Psoas muscle (tissue), 8 donors: ENCODE measurements around the gene SRSF5. TPM values are rescaled to one million over a fixed set of nuclear protein-coding genes. Genes with fewer than 3 reads are reported as not detected.
"Not testable (repeated sequence)": the region's sequence is repeated elsewhere in the genome, so short reads cannot be mapped to it uniquely, and the experiment has no call there.

Experiments
- ATAC-seq, 4 donors: fragments of 200-7000 bp; cut with Tn5 transposase; one replicate each; pipeline ENCODE4 v1.9.1; 2020; ENCODE audit warnings: moderate library complexity in 3 of 4, mild to moderate bottlenecking in 2 of 4
- DNase-seq, 2 donors: peaks; one replicate each; pipeline ENCODE4 v3.0.0-alpha.2; 2020
- H3K27ac ChIP-seq: fragments of 200-600 bp; one replicate; pipeline ENCODE4 v1.8.0; 2022
- H3K27me3 ChIP-seq, 3 donors: fragments of 200-600 bp in 1 of 3; one replicate each; pipeline versions ENCODE4 v1.6.1 to v1.8.0; 2013 to 2022; ENCODE audit warnings: low read length in 2 of 3, mild to moderate bottlenecking in 2 of 3, moderate library complexity in 1 of 3; ENCODE audit not compliant: insufficient read depth in 3 of 3
- H3K36me3 ChIP-seq, 2 donors: fragments of 200-600 bp in 1 of 2; one replicate each; pipeline versions ENCODE4 v1.6.1 to v1.8.0; 2013 to 2022; ENCODE audit warnings: low read depth in 1 of 2, mild to moderate bottlenecking in 1 of 2, moderate library complexity in 1 of 2; ENCODE audit not compliant: insufficient read depth in 1 of 2
- H3K4me1 ChIP-seq: fragments of 200-600 bp; one replicate; pipeline ENCODE4 v1.8.0; 2022
- H3K4me3 ChIP-seq: fragments of 200-600 bp; one replicate; pipeline ENCODE4 v1.8.0; 2022; ENCODE audit warnings: mild to moderate bottlenecking
- H3K9me3 ChIP-seq: fragments of 200-600 bp; one replicate; pipeline ENCODE4 v1.8.0; 2022
- CTCF ChIP-seq: fragments of 200-600 bp; IDR thresholded peaks from one replicate; pipeline ENCODE4 v1.8.0; 2022; ENCODE audit warnings: antibody characterized with exemption
- WGBS, 3 donors: extraction: QIAGEN DNeasy Blood & Tissue Kit; methylation state at CpG; one replicate each; pipeline versions ENCODE4 v1.1.6 to v1.1.7; 2013; 5-methylcytosine and 5-hydroxymethylcytosine counted together
- intact Hi-C, 2 donors: fragments of 100-400 bp; cut with DNase I; formaldehyde crosslinking; loops; one replicate each; pipeline versions ENCODE4 v1.11.0 to v1.14.2; 2022
- polyA plus RNA-seq, 3 donors: library from polyadenylated mRNA; stranded (reverse); fragments of 200-250 nt; gene quantifications; one replicate each; pipeline ENCODE4 v1.2.3, GENCODE V29; 2013
- total RNA-seq, 4 donors: library from RNA; stranded (reverse); fragmentation: NEBNext Ultra II Directional in 2 of 4; extraction: Animal tissue kit (Norgen Biotek cat#: 25700) in 2 of 4; gene quantifications; one replicate each; pipeline versions ENCODE4 v1.2.1 to v1.2.4, GENCODE V29; 2021 to 2023
- donor health status: healthy with polysubstance abuse.
- donor health status: DM: no; HTN: no; CAD: no; lungs with moderate emphysema.
- donor health status: Bipolar disorder and iron deficiency.
- donor health status: healthy.
- donor health status: DM: yes; HTN: yes; CAD: no.
- donor health status: DM: no; HTN: no; CAD: no.
- donor health status: DM: no; HTN: no; CAD: no.
- donor health status: DM: yes; HTN: yes; CAD: no.

Gene SRSF5
- total and polyA plus RNA-seq, 7 donors, result 72.7 to 171 (median 103) TPM

GRCh38 chr14:69726761-69727511, 40.0 kb upstream of the SRSF5 start:
- H3K9me3 ChIP-seq, result no peaks in the 10 kb centered on the region
- peak overlapping the region; percentile 66 for H3K4me3 ChIP-seq
- ATAC-seq (peak; percentile 93 to 98 (median 94)), DNase-seq (peak; percentile 85 to 90)
- 2 to 7% (median 4%) methylated on average over 45 to 51 of the region's 51 CpGs for WGBS, 3 donors
- no peak overlapping the region for H3K27ac ChIP-seq
- intact Hi-C loops, result loop anchor here (1.0 to 5.0 kb wide), 4 partner anchors 124 to 190 kb away; no protein-coding TSS in a partner anchor
- peaks cover 10% of the 10 kb centered on the region for H3K4me1 ChIP-seq
- H3K27me3 ChIP-seq, result no peaks in the 10 kb centered on the region
- H3K36me3 ChIP-seq, result no peaks in the 10 kb centered on the region
- TF ChIP-seq CTCF, result peak; percentile 97

GRCh38 chr14:69727860-69728259, 39.1 kb upstream of the SRSF5 start:
- no peaks in the 10 kb centered on the region for H3K9me3 ChIP-seq
- intact Hi-C loops, result loop anchor here (1.0 to 5.0 kb wide), 4 partner anchors 125 to 191 kb away; no protein-coding TSS in a partner anchor
- DNase-seq, result no peak
- WGBS, 3 donors, result 74 to 79% (median 79%) methylated on average over 4 of the region's 4 CpGs
- peaks cover 10% of the 10 kb centered on the region for H3K4me1 ChIP-seq
- TF ChIP-seq CTCF, result no peak
- H3K27me3 ChIP-seq, result no peaks in the 10 kb centered on the region
- H3K27ac ChIP-seq, result peak overlapping the region; percentile 23
- ATAC-seq, result no peak
- H3K36me3 ChIP-seq, result no peaks in the 10 kb centered on the region
- no peak overlapping the region for H3K4me3 ChIP-seq

- H3K4me1 ChIP-seq, DNase-seq, H3K27ac ChIP-seq, H3K9me3 ChIP-seq, H3K4me3 ChIP-seq, H3K27me3 ChIP-seq, intact Hi-C loops, ATAC-seq, H3K36me3 ChIP-seq: not testable (repeated sequence)
- 95 to 98% (median 97%) methylated on average over 8 of the region's 8 CpGs for WGBS, 3 donors
Measured at GRCh38 chr14:69731919-69732598, 34.9 kb upstream of the SRSF5 start.

DNA sequence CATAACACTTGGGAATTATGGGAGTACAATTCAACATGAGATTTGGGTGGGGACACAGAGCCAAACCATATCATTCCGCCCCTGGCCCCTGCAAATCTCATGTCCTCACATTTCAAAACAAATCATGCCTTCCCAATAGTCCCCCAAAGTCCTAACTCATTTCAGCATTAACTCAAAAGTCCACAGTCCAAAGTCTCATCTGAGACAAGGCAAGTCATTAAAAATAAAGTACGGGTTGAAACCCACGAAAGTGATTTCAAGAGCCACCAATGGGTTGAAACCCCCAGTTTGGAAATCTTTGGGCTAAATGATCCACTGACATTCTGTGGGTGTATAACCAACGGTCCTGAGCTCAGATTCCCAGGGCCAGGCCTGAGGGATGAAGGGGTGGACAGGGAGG, 30.5 kb upstream of the SRSF5 start:
- H3K9me3 ChIP-seq, H3K36me3 ChIP-seq, H3K27ac ChIP-seq, DNase-seq, H3K27me3 ChIP-seq, H3K4me1 ChIP-seq, intact Hi-C loops, H3K4me3 ChIP-seq, ATAC-seq: not testable (repeated sequence)
- WGBS, 3 donors, result 74 to 88% (median 83%) methylated on average over 4 of the region's 4 CpGs

DNA sequence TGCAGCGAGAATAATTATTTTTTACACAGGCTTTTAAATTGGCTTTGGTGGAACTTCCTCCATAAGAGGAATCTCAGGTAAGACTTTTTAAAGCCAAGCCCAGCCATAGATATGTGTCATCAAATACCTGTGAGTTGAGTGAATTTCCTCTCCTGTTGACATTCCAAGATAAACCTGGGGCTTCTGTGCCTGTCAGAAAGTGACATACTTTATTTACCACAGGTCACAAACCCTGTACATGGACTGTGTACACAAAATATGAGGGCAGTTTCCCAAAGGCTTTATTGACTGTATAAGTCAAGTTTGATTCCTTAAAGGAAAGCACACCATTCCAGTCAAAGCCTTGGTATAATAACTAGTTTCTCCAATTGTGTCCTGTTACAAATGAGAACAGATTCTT, 25.9 kb upstream of the SRSF5 start:
- TF ChIP-seq CTCF, result no peak
- DNase-seq (no peak), ATAC-seq (no peak)
- no peaks in the 10 kb centered on the region for H3K9me3 ChIP-seq
- no peaks in the 10 kb centered on the region for H3K4me1 ChIP-seq
- H3K27me3 ChIP-seq, result no peaks in the 10 kb centered on the region
- 88 to 98% (median 92%) methylated on average over 1 of the region's 1 CpG for WGBS, 3 donors
- intact Hi-C loops, result no loop called here
- no peaks in the 10 kb centered on the region for H3K36me3 ChIP-seq
- no peak overlapping the region for H3K27ac ChIP-seq
- H3K4me3 ChIP-seq, result no peak overlapping the region
